Right kidney (tissue), 1 donor: Measurements from ENCODE around the gene CTIF.

Experiments used
- DNase-seq: peaks from one replicate; pipeline ENCODE4 v3.0.0-alpha.2; 2016

CTIF gene

DNA sequence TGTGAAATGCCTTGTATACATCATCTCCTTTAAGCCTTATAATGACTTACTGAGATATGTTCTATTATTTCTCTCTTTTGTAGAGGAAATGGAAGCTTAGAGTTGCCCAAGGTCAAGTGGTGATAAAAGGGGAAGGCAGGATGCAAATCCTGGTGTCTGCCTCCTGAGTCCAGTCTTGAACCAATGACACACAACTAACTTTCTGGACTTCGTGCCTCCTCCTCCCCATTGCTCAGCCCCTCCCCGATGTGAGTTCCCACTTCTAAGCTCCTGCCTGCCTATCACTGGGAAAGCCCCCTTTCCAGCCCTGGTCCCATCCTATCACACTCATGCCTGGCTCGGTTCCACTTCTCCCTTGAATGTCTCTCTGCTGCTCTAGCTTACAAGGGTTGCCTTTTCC, 6.9 kb upstream of the CTIF start:
- DNase-seq = no peak

DNA sequence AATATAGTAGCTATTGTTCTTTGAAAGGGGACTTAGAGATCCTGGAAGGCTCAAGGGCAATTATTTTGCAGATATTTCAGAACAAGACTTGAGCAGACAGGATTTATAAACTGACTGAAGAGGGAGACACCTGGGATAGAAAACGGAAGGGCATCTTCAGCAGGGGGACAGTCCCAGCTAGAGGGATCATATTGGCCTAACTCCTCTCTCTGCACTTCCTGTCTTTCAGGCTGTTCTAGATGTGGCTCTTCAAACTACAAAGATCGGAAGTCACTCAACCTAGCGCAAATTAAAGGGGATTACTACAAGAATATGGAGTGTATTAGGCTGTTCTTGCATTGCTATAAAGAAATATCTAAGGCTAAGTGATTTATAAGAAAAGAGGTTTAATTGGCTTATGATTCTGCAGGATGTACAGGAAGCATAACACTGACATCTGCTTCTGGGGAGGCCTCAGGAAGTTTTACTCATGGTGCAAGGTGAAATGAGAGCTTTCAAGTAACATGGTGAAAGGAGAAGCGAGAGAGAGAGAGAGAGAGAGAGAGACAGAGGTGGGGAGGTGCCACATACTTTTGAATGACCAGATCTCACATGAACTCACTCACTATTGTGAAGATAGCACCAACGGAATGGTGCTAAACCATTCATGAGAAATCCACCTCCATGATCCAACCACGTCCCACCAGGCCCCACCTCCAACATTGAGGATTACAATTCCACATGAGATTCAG, 5.3 kb upstream of the CTIF start:
- no peak for DNase-seq

DNA sequence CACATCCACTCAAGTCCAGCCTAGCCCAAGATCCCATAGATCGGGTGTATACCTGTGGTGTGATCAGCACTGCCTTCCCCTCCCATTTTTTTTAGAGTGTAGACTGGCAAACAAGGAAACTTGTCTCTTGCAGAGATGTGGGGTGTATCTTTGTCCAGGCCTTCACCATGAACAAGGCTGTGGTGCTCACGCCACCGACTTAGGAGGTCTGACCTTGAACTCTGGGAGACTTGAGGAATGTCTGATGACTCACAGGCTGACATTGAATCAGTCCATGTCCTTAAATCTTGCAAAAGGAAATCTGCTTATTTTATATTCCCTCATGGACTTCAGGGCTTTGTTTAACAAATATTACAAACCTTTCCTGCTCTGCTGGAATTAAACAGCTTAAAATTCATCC, 4.5 kb upstream of the CTIF start:
- DNase-seq = no peak

DNA sequence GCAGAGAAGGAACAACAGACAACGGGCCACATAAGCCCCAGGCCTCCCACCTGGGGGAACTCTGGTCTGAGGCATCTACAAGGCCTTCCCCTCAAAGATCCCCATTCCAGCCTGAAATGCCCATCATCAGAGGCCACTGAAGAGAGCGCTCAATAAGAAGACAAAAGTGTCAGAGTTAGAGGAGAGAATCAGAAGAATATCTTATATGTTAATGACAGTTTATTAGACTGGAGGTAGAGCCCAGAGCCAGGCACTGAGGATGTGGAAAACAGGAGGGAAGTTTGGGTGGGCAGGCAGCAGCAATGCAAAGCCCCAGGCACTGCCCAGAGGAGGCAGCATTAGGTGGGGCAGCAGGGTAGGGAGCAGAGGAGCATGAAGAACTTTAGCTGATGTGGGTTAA, 2.9 kb upstream of the CTIF start:
- no peak for DNase-seq

DNA sequence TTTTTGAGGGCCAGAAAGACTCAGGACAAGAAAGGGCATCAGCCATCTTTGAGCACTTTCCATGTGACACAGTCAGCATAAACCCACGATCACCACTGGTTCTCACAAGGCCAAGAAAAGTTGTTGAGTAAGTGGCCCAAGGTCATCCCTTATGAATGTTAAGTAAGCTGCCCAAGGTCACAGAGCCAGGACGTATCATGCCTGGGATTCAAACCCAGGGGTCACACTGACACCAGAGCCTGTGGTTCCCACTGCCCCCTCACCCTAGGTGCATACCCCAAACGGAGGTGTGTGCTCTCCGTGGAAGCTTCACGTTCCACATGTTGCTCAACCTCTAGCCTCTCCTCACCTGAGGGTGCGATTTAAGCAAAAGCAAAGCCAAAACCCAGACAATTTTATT, 2.3 kb upstream of the CTIF start:
- DNase-seq = no peak

DNA sequence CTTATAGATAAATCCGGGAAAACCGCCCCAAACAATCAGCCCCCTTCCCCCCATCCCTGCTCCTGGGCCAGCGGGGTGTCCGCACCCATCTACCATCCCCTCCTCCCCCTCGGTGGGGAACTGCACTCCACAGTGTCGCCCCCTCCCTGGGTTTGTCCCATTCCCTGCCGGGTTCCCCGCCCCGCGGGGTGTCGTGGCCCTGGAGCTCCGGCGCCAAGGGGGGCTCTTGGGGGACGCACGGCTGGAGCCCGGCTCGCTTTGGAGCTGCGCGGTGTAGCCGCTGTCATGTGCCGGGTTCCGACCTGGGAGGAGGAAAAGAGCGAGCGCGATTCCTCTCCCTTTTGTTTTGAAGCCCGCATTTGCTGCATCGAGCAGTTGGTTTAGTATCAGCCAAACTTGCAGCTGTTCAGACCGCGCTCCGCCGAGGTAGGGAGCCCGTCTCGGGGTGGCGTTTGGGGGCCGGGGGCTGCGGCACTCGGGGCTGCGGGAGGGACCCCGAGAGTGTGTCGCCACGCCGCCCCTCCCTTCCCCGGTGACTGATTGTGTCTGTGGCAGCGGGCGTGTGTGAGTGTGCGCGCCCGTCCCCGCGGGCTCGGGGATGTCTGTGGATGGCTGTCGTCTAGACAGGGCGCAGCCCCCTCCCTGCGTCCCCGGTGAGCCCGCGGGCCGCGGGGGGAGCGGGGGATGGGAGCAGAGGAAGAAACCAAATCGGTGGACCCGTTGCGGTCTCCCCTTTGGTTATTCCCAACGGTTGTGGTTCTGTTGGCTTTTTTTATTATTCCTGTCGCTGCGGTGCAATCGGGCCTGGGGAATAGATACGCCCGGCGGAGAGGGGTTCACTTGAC, 797 bp downstream of the CTIF start:
- peak; percentile 82 for DNase-seq

DNA sequence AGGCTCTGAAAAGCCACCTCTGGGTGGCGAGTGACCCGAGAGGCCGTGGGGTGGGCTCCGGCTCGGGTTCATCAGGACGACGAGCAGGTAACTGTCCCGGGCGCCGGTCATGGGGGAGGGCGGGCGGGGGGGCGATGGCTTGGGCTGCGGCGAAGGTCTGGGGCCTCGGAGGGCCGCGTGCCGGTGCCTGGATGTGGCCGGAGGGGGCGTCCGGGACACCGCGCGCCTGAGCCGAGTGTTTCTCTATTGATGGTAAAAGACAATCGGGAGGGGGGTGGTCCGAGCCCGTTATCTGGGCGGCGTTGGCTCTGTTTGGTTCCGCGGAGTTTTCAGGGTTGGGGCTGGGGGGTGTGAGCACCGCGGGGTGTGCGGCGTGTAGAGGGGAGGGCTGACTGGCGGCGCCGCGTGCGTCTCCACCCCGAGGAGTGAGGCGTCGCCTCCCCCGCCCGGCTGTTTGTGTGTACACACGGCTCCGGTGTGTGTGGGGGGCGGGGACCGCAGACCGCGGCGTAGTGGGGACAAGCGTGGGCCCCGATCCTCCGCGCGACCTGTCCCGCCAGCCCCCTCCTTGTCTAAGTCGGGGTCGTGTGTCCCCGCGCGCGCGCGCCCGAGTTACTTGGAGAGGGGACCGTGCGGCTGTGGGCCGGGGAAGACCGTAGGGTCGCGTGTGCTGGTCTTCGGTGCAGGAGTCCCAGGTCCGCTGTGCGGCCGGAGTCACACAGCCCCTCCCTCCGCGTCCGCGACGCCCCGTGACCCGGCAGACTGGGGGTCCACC, 1.6 kb downstream of the CTIF start:
- DNase-seq = peak; percentile 93

DNA sequence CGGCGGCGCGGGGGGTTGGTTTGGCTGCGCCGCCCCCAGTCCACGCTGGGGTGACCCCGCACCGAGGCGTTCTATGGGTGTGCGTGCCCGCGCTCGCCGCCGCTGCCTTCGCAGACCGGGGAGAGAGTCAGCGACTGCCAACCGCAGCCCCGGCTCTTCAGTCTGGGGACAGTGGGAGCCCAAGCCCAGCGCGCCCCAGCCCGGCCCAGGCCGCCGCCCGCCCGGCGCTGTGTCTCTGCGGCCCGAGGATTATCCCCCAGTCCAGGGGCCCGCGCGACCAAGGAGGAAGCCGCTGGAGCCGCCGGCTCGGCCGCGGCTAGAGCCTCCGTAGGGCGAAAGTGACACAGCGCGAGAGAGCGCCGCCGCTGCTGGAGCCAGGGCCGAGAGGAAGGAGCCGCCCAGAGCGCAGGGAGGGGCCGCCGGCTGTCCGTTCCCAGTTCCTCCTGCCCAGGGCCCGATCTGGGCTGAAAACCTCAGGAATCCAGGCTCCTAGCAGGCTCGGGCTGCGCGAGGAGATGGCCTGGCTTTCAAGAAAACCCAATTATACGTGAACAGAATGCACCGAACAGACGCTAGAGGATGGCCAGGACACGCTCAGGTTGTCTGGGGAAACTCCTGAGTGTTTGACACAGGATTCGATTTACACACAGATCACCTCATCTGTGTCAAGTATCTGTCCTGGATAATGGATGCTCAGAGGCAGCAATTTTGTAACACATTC, 2.4 kb downstream of the CTIF start:
- DNase-seq = peak; percentile 96

DNA sequence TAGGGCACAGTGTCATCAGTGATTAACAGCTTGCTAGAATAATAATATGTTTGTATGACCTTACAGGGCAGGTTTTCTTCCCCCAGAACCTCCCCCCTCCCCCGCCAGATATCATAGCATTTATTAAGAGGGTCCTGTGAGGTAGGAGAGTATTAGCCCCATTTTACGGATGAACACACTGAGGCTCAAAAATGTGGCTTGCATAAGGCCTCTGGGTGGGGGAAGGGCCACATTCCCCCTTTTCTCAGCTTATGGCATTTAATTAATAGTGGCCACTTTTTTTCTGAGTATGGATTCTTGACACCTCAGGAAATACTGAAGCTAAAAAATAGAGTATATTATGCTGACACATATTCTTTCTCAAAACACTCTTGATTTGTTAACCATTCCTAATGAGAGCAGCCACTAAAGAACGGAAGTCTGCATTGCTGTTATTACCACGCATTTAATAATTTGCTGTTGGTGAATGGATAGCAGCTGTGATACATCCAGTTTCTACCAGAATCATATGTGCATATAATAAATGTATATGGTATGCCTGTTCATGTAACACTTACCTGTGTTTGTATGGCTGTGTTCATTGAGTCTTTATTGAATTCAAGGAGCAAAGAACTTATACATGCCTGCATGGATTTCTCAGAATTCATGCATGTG, 3.0 kb downstream of the CTIF start:
- DNase-seq = no peak

DNA sequence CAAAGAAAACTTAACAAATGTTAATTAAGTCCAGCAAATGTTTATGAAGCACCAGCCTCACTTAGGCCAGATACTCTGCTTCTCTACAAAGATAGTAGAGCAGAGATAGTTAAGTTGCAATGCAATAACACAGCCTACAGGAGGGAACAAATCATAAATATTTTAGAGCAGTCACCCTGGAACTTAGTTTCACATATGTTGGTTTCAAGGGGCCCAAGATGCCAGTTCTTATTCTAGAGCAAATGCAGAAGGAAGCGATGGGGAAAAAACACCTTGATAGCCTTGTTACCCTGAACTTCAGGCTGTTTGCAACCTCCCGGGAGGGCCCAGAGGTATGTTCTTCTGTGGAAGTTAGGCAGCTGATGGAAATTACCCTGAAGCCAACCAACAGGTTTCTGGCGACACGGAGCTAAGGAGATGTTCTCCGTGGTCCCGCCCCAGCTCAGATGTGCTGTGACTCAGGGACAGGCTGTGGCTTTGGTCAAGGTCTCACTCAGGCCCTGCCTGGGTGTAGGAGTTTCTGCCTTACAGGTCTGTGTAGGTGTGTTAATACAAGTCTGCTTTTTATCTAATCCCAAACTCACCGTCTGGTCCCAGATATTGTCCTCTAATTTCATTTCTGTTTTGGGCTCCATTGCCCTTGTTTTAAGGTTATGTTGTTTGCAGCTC, 3.8 kb downstream of the CTIF start:
- DNase-seq = no peak

DNA sequence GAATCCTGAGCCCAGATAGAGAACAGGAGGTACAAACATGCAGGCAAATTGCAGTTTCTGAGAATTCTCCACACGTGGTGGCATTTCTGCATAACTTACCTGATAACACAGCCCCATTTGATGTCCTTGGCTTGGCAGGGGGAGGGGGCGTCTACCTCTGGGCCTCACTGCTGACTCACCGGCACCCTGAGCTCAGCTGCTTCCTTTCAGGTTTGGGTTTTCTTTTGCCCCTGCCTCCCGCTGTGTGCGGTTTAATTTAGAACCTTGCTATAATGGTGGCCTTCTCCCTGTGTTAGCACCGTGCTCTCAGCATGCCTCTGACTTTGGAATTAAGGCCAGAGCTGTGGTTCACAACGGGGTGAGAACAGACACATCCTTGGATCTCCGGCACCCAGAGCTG, 4.4 kb downstream of the CTIF start:
- DNase-seq = no peak

DNA sequence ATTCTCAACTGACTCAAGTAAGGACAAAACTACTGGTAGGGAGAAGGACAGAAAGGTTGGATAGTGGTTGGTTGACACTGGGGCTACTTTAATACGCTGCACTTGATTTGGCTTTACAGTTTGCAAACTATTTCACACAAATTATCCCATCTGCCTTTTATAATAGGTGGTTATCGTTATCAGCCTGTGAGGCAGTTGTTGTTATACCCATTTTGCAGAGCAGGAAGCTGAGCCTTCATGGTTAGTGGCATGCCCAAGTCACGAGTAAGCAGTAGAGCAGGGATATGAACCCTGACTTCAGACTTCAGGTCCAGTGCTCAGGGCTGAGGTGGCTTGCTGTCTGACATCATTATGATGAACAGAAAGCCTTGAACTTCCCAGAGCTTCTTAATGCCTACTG, 5.3 kb downstream of the CTIF start:
- no peak for DNase-seq

DNA sequence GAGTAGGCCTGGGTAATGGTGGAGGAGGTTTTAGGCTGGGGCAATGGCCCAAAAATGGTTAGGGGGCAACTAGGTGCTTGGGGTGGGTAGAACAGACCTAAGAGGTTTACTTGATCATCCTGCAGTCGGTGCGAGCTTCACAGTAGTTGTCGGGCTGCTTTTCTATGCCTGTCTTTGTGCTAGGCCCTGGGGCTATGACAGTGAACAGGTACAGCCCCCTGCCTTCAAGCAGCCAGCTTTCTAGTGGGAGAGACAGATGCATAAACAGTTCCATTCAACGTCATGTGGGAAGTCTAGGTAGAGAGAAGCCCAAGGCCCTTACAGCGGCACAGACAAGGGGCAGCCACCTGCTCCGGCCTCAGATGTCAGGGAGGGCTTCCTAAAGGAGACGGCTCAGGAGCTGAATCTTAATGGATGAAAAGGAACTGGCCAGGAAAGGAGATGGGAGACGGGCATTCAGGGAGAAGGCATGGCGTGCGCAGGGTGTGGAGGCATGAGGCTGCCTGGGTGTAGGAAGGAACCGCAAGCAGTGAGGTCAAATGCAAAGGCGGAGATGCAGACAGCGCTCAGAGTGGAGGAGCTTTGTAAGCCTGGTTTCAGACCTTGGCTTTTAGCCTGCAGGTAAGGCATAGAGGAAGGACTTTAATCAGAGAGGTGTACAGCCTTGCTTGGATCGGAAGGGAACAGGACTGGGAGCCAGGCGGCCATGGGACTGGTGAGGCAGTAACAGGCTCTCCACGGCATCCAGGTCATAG, 6.0 kb downstream of the CTIF start:
- no peak for DNase-seq

DNA sequence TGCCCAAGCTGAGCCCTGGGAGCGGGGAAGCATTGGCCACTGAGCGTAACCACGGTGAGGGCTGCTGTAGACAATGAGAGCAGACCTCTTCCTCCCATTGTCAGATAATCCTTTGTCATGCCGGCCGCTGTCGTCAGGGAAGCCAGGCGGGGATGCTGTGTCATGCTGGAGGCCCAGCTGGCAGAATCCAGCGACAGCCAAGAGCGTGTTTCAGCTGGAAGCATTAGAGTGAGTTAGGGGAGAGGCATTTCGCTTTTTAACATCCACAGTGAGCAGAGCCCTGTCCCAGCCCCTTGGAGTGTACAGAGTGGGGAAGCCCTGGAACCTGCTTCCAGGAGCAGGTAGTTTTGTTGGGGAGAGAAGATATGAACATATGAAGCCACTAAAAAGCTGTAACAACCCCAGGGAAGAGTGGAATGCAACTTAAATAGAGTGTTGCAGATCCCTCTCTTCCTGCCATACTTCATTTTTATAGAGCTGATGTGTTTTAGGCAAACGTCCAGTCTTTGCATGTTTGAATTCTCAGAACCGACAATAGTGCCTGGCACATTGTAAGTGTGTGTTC, 7.0 kb downstream of the CTIF start:
- DNase-seq = peak; percentile 59

DNA sequence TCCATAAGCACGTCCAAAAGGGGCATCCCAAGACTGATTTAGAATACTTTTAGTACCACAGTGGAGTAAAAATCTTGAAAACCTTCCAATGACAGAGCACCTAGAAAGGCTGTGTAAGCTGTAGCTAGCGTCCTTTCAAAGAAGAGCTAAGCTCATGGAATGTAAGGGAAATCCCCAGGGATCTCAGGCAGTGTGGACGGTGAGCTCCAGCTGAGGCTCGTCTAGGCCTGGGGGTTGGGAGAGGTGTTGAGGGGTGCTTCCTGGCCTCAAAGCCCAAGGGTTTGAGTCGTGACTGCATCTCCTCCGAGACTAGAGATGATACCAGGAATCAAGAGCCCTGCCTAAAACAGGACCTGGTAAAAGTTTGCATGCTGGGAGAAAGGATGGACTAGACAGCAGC, 7.6 kb downstream of the CTIF start:
- no peak for DNase-seq

DNA sequence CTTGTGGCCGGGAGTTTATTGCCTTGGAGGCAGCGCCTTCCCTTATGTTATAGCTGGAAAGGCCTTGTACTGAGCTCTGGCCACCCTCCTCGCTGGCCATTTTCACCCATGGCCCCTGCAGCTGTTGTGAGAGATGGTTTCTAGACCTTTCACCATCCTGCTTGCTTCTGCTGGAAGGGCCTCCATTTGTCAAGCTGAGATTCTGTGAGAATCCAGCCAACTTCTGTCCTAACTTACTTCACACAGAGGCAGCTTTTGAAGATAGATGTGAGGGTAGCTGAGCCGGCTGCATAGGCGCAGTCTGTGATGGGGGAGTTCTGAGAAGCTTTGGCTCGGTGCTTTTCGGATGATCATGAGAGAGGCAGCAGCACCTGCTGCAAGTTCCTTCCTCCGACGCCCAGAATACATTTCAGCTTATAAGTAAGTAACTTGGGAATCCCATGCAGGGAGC, 8.7 kb downstream of the CTIF start:
- no peak for DNase-seq

DNA sequence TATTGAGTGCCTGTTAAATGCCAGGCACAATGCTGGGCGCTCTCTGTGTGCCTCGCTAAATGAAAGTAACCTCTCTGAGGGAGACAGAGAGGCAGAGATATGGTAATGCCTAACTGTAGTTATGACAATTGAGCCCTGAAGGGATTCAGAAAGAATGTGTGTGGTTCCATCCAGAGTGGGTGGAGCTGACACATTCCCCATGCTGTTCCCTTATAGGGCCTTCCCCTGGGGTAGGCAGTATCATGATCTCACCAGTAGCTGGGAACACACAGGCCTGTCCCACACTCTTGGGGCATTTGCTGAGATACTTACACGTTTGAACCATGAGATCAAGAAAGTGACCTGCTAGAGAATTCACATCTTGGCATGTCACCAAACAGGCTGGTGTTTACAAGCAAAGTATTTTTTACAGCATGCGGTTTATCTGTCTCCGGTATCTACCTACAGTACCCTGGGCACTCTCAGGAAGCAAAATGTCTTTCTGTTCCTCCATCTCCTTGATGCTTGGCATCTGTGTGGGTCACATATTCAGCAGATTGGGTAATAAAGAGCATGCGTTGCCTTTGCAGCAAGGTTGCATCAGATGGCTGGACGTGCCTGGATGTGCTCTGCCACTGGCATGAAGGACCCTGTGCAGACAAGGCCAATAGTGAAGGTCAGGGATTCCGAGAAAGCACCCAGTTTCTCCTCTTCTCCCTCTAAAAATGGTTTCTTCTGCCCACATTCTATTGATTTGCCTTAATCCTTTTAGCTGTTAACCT, 9.4 kb downstream of the CTIF start:
- DNase-seq = no peak

DNA sequence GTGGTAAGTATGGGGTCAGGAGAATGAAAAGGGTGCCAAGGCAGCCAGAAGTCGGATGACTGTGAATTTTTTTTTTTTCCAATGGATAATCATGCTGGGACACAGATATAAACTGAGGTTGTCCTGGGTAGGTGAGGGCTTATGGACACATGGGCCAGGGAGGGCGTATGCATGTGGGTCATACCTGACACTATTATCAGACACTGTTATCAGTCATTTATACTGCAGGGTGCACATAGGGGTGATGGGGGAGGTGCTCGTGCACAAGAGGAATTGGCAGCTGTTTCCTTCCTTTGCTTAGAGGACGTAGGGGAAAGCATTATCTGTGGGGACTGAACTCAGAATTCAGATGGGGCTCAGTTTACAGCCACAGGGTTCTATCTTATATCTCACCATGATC, 10.1 kb downstream of the CTIF start:
- no peak for DNase-seq

DNA sequence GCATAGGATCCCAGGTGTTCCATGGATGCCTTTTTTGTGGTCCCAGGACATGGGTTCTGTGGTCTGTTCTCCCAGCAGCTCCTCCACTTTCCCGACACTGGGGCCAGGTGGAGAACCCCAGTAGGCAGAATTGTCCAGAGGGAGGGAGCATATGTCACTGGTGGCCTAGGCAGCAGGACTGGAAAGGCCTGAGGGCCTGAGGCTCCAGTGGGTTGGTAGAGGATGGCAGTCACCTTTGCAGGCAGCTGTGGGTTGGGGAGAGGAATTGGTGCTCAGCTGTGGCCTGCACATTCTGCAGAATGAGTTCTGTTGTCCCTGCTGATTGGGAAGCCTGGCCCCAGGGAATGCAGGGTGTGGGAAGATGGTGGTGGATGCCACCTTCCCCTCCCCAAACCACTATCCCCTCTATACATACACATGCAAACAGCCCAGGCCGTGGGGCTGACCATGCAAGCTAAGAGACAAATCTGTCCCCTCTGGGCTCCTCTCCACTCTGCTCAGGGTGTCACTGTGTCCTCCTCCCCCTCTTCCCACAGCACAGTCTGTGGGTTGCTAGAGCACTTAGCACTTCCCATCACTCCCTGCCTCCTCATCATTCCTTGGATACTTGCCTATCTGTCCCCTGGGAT, 11.4 kb downstream of the CTIF start:
- no peak for DNase-seq
